Effector CD8-positive, alpha-beta T cell (primary cell): ENCODE results near the gene FOXD1.

Source experiments
- DNase-seq: peaks from one replicate; lab custom pipeline; 2025; lab: John Stamatoyannopoulos, UW

FOXD1 gene

DNA sequence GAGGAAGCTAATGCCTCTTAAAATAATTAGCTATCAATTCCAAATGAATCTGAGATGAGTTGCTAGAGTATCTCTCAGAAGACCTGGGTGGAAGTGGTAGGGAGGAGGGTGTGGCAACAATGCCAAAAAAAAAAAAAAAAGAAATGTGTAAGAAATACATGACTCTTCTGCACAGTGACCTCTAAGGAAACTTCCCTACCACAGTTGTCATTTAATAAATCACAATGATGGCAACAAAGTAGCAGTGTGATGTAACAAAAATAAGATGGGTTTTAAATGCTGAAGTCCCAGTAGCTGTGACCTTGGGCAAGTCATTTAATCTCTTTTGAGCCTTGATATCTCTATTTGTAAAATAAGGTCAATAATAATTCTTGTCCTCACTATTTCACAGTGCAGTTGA is 7.2 kb downstream of the FOXD1 start:
- no peak for DNase-seq

DNA sequence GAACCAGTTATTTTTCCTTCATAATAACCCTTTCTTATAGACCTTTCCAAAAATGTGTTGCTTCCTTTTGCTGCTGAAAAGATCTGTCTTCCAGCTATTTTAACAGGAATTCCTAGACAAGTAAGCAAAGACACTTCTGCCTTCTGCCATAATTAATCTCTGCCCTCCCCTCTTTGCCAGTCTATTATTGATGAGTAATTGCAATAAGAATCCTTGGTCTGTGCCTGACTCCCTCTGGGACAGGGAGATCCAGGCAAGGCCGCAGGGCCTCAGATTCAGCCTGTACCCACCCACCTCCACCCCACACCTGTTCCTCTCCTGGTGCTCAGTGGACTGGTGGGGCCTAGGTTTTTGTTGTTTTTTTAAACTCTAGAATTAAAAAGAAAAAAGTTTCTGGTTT is 8.3 kb downstream of the FOXD1 start:
- DNase-seq, result no peak

DNA sequence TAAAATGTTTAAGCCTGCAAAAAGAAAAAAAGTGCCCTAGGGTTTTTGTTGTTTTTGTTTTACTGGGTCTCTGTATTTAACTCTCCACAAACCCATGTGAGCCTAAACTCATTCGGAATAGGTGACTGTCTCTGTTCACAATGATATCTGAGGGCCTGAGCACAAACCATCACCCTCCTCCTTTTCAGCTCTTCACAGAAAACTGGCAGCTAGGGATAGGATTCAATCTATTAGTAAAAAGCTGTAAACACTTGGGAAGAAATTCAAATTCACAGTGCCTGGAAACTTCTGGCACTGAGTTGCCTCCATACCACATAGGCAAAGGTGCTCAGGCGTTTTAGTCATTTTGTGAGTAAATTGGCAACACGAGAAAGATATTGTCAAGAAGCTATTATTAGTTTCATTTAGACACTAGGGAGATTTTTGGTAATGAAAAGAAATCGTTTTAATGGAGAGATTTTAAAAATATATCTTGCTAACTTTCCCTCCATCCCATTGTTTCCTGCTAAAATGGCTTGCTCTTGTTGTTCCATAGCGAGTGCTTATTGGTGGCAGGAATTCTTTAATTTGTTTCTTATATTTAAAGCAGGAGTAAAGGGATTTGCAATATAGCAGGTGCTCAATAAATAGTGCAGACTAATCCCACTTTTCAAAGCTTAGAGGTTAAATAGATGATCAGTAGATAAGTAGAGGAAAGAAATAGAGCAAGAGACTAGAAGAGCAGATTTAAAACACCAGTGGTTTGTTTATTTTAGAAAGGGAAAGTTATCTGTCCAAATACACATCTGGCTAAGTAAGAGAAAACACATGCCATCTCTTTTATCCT is 9.7 kb downstream of the FOXD1 start:
- no peak for DNase-seq

DNA sequence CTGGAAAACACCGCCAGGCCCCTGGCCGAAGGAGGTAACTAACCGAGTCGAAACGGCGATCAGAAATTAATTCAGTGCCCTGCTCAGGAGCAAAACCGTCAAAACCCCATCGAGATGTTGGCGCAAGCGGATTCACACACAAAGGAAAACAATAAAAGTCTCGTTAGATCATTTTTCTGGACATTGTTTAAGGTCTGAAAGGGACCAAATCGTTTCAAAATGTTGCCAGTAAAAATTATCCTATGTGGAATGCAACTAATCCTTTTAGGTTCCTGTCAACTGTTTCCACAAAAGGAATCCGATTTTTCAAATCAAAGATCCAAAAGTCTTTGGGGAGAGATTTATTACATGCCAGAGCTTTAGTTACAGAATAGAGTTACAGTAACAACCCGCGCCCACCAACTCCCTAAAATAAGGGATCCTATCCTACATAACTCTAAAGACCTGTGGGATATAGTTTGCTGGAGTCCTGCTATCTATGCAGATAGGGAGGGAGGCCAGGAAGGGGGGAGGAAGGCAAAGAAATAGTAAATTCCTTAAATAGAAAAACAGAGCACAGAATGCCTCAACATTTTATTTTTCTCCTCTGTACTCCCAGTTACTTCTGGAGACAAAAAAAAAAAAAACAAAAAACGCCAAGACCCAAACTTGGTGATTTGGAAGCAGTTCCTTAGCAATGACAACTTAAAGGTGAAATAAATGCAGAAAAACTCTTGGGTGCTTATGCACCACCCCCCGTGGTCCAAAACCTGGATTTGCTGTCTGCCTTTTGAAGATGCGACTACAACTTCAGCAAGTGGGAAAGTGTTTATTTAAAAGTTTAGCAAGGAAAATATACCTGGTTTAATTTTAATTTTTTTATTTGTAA is 10.6 kb downstream of the FOXD1 start:
- no peak for DNase-seq

DNA sequence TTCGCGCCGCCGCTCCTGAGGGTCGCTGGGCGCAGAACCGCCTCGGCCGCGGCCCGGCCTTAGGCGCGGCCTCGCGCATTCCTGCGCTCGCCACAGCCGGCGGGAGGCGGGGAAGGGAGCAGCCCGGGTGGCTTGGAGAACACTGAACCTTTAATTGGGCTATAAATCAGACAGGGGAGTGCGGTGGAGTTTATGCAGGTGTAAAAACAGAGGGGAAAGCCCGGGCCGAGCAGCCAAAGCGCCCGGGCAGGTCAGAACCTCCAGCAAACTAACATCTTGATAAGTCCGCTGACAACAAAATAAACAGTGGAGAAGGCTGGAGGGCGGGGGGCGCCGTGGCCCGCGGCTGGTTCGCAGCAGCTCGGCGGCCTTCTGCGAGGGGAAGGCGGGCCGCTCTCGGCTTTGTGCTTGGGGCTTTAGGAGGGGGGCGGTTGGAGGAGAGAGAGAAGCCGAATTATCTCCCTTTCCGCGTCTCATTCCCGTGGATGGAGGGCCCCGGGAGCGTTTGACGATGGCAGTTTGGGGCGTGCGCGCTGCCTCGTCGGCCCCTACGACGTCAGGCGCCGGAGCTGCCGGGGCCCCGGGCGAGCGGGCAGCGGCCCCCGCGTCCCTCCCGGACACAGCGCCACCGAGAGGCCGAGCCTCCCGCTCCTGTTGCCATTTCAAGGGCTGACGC is 11.3 kb downstream of the FOXD1 start:
- no peak for DNase-seq

DNA sequence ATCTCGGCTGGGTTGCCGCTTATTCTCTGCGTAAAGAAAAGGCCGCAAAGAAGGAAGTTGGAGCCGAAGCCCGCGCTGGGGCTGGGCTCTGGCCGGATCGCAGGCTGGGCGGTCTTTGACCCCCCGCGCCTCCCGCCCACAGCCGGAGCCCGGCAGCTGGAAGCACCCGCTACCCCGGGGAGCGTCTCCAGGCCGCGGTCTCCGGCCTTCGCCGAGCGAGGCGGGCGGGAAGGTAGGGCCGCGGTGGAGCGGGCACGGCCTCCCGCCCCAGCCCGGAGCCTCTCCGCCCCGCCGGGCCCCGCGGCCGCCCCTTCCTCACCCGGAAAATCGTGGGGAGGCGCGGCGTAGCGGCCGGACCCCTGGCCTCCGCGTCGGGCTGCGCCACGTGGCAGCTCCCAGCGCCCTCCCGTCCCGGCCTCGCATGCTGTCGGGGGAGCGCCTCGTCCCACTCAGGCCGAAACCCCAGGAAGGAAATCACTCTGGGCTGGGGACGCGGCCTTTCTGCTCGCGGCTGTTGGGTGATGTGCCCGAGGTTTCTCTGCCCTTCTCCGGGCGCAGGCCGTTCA is 12.0 kb downstream of the FOXD1 start:
- no peak for DNase-seq

DNA sequence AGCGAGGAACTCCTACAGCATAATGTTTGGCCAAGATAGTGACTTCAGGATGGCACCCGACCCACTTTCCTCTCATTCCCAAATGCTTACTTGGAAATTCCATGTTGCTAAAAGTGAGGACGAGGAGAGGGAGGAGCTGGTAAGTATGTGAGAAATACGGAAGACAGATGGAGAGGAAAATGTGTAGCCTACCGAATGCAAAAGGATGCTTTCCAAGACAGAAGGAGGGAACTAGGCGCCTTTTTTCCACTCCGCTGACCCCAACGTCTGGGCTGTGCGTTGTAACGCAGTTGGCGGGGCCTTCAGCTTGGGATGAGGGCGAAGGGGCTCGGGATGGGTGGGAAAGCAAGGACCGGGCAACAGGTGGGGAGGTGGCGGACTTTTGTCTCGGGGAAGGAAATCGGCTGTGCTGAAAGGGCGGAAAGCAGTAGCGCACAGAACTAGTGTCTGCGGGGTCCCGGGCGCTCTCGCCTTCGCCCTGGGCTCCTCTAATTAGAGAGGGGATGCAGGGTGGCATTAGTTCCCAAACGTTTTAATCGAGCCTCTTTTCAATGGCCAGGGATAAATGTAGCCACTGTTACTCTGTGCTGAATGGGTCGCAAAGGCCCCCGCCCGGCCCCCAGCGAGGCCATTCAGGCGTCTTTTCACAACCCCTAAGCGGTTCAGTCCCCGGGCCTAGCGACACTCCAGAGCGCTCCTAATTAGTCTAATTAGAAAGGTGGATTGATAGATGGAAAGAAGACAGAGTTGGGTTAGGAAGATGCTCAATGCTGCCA is 12.6 kb downstream of the FOXD1 start:
- no peak for DNase-seq

DNA sequence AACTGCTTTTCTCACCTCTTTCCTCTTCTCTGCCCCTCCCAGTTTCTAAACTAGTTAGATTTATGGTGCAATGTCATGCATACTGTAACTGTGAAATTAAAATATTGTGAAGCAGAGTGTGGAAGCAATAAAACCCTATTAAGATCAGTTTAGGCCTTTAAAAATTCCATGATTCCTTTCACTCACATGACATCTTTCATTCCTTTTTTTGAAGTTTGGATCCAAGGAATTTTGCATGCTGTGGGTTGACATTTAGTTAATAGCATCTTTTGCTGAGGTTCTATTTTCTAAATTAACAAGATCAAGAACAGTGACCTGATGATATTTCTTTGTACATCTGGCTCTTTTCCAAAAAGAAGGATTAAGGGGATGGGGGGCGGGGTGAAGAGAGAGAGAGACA is 13.7 kb downstream of the FOXD1 start:
- no peak for DNase-seq

DNA sequence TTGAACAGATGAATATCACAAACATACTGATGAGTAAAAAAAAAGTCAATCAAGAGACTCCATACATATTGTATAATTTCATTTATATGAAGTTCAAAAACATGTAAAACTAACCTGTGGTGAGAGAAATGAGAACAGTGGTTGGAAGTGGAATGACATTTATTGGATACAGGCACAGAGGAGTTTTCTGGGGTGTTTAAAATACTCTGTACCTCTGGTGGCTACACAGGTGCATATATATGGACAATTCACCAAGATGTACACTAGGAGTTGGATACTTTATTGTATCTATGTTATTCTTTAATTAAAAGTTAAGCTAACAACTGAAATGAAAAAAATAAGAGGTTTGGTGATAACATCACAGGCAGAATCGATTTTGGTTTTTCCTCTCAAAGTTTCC is 14.1 kb downstream of the FOXD1 start:
- no peak for DNase-seq

DNA sequence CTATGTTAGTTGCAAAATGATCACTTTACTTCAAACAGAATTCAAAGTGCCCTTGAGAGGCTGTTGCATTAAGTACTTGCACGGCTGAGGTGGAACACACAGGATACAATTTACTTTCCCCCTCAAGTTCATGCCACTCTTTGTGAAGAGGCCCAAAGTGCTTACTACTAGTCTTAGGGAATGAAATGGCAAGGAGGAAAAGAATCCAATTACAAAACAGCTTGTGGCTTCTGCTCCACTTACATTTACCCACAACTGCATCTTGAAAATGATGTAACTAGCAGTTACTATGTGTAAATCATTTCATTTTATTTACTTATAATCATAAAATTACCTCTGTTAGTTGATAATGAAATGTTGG is 14.6 kb downstream of the FOXD1 start:
- no peak for DNase-seq

DNA sequence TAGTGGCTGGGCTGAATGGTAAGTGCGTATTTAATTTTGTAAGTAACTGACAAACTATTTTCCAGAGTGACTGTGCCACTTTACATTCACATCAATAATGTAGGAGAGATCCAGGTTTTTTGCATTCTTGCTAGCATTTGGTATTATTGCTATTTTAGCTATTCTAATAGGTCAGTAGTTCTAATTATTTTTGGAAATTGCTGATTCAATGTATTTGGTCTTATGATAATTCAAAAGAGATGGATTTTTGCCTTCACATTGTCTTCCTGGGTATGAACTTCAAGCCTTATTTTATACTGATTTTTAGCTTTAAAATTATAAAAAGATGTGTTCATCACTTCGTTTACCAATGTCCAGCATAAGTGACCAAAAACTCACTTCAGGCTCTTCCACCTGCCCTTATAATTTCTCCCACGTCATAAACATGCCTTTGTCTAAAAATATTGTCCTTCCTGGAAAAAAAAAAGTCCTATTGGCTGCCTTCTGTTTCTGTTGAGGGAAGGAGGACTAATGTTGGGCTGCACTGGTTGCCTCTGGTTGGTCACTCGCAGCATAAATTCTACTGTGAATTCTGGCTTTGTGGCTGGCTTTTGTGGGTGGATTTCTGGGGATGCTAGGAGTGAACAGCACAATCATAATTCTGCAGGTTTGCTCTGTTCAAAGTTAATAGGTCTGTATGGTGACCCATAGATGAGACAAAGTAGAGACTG is 15.2 kb downstream of the FOXD1 start:
- DNase-seq, result no peak

DNA sequence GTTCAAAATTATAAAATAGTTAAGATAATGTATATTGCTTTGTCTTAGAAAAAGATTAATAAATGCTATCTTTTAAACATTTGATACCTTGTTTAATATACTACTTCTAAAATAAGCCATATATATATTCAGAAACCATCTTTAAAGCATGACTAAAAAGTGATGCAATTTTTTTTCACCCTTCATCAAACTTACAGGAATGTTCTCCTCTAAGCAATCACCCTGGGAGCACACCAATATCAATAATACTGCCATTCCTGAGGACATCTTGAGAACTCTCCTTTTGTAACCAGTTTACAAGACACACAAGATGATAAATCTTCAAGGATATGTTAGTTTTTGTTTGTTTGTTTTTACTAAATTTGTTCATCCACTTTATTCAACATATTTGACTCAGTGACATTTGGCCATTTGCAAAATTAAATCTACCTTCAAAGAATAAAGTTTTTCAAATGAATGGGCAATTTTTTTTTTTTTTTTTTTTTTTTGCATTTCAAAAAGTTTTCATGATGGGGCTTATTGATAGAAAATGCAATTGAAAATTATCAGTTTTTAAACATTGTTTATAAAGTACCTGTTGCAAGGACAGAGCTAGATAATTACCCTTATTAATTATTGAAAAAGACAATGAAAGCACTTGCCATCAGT is 17.2 kb downstream of the FOXD1 start:
- no peak for DNase-seq

DNA sequence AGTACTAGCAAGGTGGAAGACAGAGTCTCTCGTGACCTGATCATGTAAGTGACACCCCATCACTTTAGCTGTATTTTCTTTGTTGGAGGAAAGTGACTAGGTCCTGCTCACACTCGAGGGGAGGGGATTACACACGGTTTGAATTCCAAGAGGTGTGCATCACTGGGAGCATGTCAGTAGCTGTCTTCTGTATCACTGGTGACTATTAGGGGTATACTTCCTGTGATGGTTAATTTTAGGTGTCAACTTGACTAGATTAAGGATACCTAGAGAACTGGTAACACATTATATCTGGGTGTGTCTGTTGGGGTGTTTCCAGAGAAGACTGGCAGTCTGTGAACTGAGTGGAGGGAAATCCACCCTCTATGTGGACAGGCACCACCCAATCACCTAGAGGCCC is 22.5 kb downstream of the FOXD1 start:
- no peak for DNase-seq

DNA sequence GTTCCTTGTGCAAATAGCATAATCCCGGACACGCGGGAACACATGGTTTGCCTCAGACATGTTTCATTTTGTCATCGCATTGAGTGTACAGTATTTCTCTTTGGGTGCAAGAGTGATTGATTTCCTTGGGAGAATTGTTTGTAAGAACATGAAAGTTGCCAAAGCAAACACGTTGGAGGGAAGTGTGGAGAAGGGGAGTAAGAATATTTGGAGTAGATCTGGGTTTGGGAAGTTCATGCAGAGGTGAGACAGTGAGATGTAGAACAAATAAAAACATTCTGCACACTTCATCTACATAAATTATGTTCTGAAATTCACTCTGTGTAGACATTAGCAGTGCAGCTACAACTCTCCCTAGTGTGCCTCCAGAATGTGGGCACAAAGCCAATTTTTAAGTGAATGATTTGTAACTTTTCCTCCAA is 24.0 kb downstream of the FOXD1 start:
- DNase-seq, result no peak

DNA sequence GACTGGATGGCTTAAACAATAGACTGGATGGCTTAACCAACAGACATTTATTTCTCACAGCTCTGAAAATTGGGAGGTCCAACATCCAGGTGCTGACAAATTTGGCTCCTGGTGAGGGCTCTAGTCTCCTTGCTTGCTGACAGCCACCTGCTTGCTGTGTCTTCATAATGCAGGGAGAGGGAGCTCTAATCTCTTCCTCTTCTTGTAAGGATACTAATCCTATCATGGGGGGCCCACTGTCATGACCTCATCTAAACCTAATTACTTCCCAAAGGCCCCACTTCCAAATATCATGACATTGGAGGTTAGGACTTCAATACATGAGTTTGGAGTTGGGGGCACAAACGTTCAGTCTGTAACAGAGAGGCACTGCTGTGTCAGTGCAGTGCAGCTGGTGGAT is 26.4 kb downstream of the FOXD1 start:
- no peak for DNase-seq

DNA sequence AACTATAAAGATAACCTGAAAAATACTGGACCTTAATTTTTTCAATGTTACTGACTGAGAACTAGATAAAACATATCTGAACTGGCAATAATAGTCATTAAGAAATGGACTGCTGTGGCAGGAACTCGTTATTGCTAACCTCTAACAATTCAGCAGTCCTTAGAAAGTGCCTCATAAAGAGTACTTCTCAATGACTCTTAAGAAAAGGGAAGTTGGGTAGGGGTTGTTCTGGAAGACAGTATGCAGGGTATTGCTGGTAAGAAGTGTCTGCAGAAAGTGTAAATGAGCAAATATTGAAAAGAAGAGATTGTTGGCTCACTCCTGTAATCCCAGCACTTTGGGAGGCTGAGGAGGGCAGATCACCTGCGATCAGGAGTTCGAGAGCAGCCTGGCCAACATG is 27.9 kb downstream of the FOXD1 start:
- no peak for DNase-seq

DNA sequence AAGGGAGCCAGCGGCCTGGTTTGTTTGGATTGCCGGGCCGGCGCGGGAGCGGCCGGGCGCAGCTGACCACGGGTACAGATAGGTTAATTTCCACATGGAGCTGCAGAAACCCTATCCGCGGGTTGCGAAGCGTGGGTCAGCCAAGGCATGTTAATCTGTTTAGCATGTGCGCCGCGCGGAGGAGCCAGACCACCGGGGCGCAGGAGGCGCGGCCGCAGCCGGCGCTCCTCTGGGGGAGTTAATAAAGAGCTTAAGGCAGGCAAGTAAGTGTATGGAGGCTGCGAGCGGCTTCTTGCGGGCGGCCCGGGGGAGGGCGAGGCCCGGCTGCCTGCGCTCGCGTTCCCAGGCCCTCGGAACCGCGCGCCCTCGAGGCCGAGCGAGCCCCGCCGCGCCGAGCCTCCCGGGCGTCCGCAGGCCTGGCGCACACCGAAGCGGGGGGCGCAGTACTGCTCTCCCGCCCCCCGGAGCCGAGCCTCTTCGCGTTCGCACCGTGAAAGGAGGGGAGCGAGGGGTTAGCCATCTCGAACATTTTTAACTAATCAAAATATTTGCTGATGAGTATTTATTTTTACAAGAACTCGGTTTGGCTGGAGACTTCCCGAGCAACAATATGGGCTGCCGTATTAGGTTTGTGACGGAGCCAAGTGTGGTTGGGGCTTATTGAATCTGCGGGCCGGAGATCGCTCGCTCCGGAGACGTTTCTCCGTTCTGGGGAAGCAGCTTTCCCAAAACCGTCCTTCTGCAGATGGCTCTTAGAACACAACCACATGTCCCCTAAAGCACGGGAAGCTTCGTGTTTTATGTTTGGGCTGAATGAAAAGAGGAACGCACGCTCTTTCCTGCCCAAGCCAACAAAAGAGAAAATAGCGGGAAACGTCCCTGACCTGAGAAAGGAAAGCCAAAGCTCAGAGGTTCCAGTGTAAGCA is 28.8 kb downstream of the FOXD1 start:
- DNase-seq, result no peak

DNA sequence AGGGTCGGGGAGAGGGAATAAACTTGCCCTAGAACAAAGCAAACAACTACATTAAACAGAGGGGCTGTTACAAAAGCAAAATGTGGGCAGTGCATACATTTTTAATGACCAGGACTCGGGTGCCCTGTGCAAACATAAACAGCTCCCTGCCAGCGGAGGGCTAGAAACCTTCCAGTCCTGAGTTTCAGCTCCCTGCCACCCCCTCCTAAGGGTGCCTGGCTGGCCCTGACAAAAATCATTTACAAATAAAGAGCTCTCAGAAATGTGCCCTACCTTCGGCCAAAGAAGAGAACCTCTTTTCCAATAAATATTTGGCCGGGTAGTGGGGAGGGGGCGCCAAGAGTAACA is 29.5 kb downstream of the FOXD1 start:
- no peak for DNase-seq

DNA sequence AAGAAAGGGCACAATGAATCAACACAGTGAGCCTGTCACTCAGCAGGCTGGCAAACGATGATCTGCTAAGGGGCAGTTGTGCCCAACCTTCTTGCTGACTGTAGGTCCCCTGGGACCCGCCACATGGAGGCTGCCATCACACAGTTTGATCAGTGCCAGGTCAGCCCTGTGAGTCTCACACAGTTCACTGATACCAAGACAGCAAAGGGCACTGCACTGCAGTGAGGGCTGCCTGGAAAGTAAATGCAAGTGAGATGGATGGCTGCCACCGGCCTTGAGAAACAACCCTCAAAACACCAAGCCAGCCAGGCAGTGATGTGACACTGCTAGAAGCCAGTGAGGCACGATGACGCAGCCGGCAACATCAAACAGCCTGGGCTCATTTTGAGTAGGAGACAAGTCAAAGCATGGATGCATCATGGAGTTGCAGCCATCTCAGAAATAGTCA is 30.3 kb downstream of the FOXD1 start:
- DNase-seq, result no peak
